DMS53 treated with DMSO at 0.1 percent for 48 hours (cell line): ENCODE data around the gene SH2B2.
A peak's percentile ranks its signal among the peaks of the same experiment; 100 is the strongest.
"Not testable (repeated sequence)": the region's sequence is repeated elsewhere in the genome, so short reads cannot be mapped to it uniquely, and the experiment has no call there.

ENCODE experiments used
- DNase-seq: peaks from one replicate; lab custom pipeline; 2025; ENCODE audit not compliant: unreplicated experiment; lab: John Stamatoyannopoulos, UW

Gene SH2B2

DNA sequence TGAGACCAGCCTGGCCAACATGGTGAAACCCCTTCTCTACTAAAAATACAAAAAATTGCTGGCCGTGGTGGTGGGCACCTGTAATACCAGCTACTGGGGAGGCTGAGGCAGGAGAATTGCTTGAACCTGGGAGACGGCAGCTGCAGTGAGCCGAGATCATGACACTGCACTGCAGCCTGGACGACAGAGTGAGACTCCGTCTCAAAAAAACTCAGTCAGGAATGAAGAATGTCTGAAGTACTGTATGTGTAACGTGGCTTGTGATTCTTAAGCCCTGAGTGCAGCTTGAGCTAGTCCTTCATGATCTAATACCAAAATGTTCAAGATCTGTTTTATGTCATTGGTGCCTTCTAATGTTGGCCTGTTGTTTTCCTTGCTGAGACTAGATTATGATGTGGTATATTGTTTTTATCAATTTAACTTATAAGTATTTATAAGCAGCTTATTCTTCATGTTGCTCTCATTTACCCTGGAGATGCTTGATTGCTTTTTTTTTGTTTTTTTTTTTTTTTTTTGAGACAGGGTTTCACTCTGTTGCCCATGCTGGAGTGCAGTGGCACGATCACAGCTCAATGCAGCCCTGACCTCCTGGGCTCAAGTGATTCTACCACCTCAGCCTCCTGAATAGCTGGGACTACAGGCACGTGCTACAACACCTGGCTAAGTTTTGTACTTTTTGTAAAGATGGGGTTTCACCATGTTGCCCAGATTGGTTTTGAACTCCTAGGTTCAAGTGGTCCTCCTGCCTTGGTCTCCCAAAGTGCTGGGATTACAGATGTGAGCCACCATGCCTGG, 44.2 kb downstream of the SH2B2 start:
- not testable (repeated sequence) for DNase-seq

DNA sequence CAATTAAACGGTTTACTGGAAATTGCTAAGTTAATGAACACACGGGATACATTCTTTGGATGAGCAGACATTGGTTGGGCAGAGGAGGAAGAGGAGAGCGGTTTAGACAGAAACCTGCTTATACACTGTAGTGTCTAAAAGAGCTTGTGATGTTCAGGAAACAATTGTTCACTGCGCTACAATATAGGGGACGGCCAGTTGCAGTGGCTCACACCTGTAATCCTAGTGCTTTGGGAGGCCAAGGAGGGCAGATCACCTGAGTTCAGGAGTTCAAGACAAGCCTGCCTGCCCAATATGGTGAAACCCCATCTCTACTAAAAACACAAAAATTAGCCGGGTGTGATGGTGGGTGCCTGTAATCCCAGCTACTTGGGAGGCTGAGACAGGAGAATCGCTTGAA, 48.9 kb downstream of the SH2B2 start:
- DNase-seq, result not testable (repeated sequence)

DNA sequence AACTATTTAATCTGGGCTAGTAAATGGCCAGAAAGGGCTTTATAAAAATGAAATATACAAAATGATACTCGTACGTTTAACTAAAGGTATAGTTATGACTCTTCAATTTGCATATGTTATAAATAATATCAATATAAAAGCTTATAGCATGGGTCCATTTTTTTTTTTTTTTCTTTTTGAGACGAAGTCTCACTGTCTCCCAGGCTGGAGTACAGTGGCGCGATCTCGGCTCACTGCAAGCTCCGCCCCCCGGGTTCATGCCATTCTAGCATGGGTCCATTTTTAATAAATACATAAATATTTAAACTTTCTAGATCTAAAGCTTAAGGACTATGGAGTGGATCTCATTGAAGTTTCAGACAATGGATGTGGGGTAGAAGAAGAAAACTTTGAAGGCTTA, 50.3 kb downstream of the SH2B2 start:
- DNase-seq, result not testable (repeated sequence)

DNA sequence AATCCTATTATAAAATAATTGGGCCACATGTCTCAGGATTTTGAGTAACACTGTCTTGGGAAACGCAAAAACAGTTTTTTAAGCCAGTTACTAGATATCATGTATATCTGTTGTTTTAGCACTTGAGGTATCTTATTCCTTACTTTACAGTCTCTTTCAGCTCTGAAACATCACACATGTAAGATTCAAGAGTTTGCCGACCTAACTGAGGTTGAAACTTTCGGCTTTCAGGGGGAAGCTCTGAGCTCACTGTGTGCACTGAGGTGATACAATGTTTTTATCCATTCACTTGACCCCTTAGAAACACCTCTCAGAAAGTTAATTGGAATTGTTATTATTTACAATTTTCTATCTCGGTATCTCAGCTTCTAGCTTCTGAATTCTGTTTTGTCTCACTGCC, 50.8 kb downstream of the SH2B2 start:
- DNase-seq, result not testable (repeated sequence)

DNA sequence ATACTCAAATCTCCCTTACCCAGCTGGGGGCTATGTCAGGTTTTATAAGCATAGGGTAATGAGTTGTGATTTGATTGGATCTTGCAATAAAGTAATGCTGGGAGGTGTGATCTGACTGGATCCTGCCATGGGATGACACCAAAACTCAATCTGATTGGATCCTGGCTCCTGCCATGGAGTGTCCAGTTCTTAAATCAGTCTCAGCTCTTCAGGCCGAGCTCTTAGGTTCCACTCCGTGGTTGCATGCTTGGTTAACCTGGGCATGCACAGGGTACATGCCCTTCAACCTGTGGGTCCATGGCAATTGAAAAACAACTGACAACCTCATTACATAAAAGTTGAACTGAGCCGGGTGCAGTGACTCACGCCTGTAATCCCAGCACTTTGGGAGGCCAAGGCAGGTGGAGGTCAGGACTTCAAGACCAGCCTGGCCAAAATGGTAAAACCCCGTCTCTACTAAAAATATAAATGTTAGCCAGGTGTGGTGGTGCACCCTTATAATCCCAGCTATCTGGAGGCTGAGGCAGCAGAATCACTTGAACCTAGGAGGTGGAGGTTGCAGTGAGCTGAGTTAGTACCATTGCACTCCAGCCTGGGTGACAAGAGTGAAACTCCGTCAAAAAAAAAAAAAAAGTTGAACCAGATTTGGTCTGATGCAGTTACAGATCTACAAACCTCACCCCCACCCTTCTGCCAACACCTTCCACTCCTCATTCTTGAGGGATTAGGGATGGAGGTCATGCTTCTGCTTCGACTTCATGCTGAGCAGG, 54.1 kb downstream of the SH2B2 start:
- not testable (repeated sequence) for DNase-seq

DNA sequence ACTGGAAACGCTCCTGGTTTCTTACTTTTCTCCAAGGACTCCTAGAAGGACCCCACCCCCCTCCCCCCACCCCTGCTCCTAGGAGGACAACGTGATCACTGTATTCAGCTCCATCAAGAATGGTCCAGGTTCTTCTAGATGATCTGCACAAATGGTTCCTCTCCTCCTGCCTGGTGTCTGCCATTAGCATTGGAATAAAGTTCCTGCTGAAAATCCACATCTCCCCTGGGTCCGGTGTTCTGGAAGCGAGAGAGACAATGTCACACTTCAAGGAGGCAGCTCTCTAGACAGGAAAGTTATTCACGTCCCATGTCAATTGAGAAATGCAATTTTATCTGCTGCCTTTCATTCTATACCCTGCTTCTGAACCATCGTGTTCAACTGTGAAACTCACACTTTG, 60.3 kb downstream of the SH2B2 start:
- not testable (repeated sequence) for DNase-seq

DNA sequence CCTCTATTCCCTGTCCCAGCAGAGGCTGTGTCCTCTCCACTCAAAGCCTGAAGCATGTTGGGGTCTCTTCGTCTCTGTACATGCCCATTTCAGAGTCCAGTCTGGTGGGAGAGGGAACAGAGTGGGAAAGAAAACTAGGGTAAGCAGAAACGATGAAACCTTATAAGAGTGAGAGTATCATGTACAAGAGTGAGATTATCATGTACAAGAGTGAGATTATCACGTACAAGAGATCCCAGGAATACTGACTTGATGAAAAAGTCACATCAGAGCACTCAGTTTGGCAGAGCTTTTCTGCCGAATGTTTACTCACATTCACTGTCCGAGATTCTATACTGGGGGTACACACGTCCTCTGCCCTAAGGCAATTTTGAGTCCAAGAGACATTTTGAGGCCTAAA, 69.7 kb downstream of the SH2B2 start, which contains the start of gene SPDYE6:
Gene SPDYE6, minus strand, starts transcription at position 101 of the 400 bp plus-strand sequence. CDS start 421 bp downstream, outside the sequence.
- DNase-seq, result not testable (repeated sequence)

DNA sequence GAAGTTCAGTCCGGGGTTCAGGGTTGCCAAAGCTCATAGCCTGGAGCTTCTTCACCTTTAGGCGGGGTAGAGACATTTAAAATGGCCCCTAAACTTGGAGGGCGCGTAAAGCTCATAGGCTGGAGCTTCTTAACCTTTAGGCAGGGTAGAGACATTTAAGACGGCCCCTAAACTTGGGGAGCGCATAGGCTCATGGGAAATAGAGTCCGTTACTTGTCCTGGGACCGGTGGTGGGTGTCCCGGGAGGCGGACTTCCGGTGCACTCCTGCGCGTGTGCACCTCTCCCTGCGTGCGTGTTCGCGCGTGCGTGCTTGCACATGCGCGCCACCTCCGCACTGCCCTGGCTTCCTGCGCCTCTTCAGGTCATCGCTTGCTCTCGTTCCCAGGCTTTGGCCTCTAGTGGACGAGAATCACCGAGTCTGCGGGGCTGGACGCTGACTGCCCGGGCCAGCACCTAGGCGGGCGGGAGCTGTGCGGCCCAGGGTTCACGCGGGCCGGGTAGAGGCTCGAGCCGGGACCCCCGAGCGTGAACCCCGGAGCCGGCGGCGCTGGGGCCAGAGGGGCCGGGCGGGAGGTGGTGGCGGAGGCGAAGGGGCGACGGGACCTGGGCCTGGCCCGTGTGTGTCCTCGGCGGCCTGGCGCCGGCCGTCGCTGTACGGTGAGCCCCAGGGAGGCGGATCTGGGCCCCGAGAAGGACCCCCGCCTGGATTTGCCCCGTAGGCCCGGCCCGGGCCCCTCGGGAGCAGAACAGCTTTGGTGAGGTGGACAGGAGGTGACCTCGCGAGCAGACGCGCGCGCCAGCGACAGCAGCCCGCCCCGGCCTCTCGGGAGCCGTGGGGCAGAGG, 77.1 kb downstream of the SH2B2 start:
- peak; percentile 99 for DNase-seq

DNA sequence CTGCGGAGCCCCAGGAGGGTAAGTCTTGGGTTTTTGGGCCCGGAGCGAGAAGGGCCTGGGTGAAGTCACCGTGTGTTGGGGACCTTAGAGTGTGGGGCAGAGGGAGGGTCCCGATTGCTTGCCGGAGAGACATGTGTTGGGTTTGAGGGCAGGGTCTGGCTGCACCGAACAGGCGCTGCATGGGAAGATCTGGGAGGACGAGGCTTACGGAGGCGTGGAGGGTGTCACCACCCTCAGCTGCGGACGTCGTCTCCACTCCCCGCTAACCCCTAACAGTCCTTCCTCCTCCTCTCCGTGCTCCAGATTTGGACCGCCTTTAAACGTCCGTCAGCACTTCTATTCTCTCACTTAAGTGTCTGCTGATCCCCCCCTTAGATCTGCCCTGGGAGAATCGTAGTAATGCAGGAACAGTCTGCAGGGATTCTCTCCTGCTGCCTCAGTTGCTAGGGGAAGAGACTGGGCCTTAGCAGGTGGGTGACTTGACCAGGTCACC, 77.8 kb downstream of the SH2B2 start:
- DNase-seq, result not testable (repeated sequence)

DNA sequence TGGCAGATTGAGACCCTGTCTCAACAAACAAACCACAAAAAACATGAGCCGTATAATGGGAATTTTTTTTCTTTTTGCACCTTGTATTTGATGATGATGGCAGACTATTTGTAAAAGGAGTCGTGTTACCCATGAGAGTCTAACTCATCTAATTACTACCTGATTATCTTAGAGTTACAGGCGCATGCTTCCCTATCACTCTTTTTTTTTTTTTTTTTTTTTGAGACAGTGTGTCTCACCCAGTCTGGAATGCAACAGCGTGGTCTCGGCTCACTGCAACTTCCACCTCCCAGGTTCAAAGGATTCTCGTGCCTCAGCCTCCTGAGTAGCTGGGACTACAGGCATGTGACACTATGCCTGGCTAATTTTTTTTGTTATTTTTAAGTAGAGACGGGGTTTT, 78.7 kb downstream of the SH2B2 start:
- DNase-seq, result not testable (repeated sequence)

DNA sequence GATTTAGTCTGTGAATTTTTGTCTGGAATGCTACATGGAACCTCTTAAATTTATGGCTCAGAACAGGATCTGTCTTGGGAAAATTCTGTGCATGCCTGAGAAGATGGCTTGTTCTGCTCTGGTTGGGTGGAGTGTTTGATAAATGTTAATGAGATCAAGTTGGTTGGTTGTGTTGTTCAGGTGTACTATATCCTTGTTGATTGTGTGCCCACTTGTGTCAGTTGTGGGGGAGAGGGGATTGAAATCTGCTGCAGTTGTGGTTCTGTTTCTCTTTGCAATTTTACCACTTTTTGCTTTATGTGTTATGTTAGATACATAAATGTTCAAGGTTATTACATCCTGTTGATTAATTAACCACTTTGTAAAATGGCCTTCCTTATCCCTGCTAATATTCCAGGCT, 83.4 kb downstream of the SH2B2 start:
- not testable (repeated sequence) for DNase-seq
